ENCODE data around the gene SPIN1.

- TF ChIP-seq CTCF (IDR thresholded peaks at IDR 0.05; ENCODE audit: poor library complexity) (no peak), EZH2phosphoT487 (IDR thresholded peaks at IDR 0.05; ENCODE audit: low read depth, severe bottlenecking, unreplicated experiment) (no peak)
Measured at GRCh38 chr9:88458716-88459465, 70.6 kb downstream of the SPIN1 start.

All from hepatocyte (in vitro differentiated cells).